Activated CD4-positive, CD25-positive, alpha-beta regulatory T cell (primary cell): ENCODE data around the gene STARD13.

Source experiments
- DNase-seq, 4 experiments: peaks; one replicate each; lab custom pipeline; 2025; lab: John Stamatoyannopoulos, UW

Gene STARD13

GRCh38 chr13:33219926-33220325 is 65.6 kb downstream of the STARD13 start:
- no peak for DNase-seq

- no peak for DNase-seq
Observed at GRCh38 chr13:33218426-33218825, 67.1 kb downstream of the STARD13 start.

GRCh38 chr13:33218020-33218419 is 67.5 kb downstream of the STARD13 start:
- DNase-seq, result no peak

GRCh38 chr13:33217256-33217655 is 68.3 kb downstream of the STARD13 start:
- DNase-seq, result no peak

- DNase-seq, result no peak
Observed at GRCh38 chr13:33213797-33214196, 71.8 kb downstream of the STARD13 start.

- DNase-seq, result no peak
Observed at GRCh38 chr13:33213024-33213768, 72.4 kb downstream of the STARD13 start.

- no peak for DNase-seq
Observed at GRCh38 chr13:33212396-33212795, 73.2 kb downstream of the STARD13 start.

- DNase-seq, result no peak
Observed at GRCh38 chr13:33210090-33210489, 75.5 kb downstream of the STARD13 start.

GRCh38 chr13:33208290-33209220 is 77.0 kb downstream of the STARD13 start:
- DNase-seq, result no peak

- no peak for DNase-seq
Observed at GRCh38 chr13:33207615-33207961, 78.0 kb downstream of the STARD13 start.

- DNase-seq, result no peak
Observed at GRCh38 chr13:33206945-33207614, 78.5 kb downstream of the STARD13 start.

- no peak for DNase-seq
Observed at GRCh38 chr13:33206425-33206824, 79.1 kb downstream of the STARD13 start.

- DNase-seq, result no peak
Observed at GRCh38 chr13:33205804-33206221, 79.7 kb downstream of the STARD13 start.

- no peak for DNase-seq
Observed at GRCh38 chr13:33205224-33205623, 80.3 kb downstream of the STARD13 start.

- DNase-seq, result no peak
Observed at GRCh38 chr13:33204130-33204927, 81.2 kb downstream of the STARD13 start.

- DNase-seq, result no peak
Observed at GRCh38 chr13:33202644-33203169, 82.8 kb downstream of the STARD13 start.

GRCh38 chr13:33201659-33202058 is 83.9 kb downstream of the STARD13 start:
- DNase-seq, result no peak

GRCh38 chr13:33199289-33199850 is 86.2 kb downstream of the STARD13 start:
- no peak for DNase-seq

GRCh38 chr13:33197541-33197971 is 88.0 kb downstream of the STARD13 start:
- DNase-seq, result no peak

- DNase-seq, result no peak
Observed at GRCh38 chr13:33196767-33197166, 88.8 kb downstream of the STARD13 start.
